Activated CD4-positive, CD25-positive, alpha-beta regulatory T cell treated with anti-CD3 and anti-CD28 coated beads, Interleukin-2, amount 50 U/mL, for 72 hours (primary cell): ENCODE results near the gene PXYLP1.

Experiments
- DNase-seq: peaks from one replicate; pipeline ENCODE4 v3.0.0; 2021

The PXYLP1 gene

DNA sequence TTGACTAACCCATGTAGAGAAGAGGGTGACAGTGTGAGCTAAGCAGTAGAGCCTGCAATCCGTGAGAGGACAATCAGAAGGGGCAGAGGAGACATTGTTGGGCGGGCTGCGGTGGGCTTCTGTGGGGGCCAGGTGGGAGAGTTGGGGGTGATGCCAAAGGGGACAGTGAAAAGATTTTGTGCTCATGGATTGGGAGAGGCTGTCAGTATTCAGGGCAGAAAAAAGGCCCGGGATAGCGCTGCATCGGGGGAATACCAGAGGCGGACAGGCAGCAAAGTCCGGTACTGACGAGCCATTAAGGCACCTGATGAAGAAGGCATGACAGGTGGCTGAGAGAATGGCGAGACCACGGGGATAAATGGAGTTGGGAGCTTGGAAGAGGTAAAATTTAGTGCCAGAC, 1.3 kb upstream of the PXYLP1 start:
- no peak for DNase-seq

GRCh38 chr3:141231952-141232823, 563 bp downstream of the PXYLP1 start:
- DNase-seq = peak; percentile 45

GRCh38 chr3:141233457-141234161, 2.0 kb downstream of the PXYLP1 start:
- no peak for DNase-seq

DNA sequence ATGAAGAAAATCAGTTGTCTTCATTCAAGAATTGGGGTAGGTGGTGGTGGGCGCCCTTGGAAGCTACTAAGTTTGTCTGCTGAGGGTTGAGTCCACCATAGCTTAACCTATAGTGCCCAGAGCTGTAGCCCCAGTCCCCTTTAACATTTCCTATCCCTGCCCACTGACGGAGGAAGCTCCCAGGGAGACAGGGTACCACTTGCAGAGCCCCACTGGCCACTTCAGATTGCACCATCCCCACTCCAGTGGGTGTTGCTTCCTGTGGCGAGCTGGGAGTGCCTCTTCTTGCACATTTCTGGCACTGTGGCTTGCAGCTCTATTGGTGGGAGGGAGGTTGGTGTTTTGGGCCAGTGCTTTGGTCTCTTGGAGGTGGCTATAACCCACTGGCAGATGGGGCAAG, 2.7 kb downstream of the PXYLP1 start:
- DNase-seq = no peak

DNA sequence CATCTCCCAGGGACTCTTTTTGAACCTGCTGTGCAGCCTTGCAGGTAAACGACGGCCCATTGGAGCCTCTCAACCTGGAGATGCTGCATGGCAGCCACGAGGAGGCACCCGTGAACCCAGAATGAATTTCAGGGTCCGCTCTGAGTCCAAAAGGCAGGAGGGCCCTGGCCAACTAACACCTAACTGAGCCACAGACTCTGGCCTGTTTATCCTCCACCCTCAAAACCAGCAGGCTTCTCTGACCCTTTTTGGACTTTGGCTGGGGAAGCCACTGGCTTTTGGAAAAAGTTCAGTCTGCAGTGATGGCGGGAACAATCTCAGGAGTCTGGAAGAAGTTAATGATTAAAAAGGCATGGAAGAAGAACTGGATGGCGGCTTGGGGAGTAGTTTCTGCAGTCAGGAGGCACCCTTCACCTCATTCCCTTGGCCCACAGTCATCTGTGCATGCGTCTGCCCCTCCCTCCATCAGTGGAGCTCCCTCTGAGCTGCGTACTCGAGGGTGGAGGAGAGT, 4.1 kb downstream of the PXYLP1 start:
- no peak for DNase-seq

- no peak for DNase-seq
Observed at GRCh38 chr3:141236361-141236760, 4.7 kb downstream of the PXYLP1 start.

- DNase-seq = no peak
Observed at GRCh38 chr3:141237701-141238521, 6.3 kb downstream of the PXYLP1 start.

- DNase-seq = no peak
Observed at GRCh38 chr3:141239511-141240281, 8.1 kb downstream of the PXYLP1 start.

DNA sequence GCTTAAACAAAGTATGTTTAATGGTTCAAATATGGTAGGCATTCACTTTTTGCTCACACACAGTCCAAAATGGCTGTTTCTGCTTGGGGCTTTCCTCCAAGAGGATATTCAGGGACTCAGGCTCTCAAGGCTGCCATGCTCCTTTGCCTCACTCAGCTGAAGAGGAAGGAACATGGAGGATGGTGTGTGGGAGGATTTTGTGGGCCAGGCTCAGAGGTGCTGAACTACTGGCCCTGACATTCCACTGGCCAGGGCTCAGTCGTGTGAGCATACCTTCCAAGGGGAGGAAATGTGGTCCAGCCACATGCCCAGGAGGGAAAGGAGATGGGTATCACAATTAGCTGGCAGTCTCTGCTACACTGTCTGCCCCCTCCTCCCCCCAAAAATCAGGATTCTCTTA, 8.7 kb downstream of the PXYLP1 start:
- DNase-seq = no peak

GRCh38 chr3:141240687-141241615, 9.3 kb downstream of the PXYLP1 start:
- DNase-seq = no peak

GRCh38 chr3:141241616-141242376, 10.2 kb downstream of the PXYLP1 start:
- no peak for DNase-seq

- DNase-seq = no peak
Observed at GRCh38 chr3:141242377-141243092, 10.9 kb downstream of the PXYLP1 start.

DNA sequence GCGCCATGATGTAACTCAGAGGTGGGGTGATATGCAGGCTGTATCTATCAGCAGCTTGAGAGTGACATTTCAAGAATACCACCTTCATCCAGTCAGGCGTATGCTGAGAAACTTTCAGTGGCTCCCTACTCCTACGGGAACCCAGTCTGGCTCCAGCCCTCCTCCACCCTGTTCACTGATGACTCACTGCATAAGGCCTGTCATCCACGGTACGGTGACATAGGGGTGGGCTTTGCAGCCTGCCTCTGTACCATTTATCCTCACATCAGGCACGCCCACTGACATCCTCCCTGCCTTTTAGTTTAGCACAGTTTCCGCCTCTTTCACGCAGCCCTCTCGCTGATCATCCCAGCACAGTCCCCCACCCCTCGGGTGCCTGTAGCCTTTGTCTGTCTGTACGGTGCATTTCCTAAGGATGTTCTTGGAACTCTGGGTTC, 11.7 kb downstream of the PXYLP1 start:
- DNase-seq = no peak

DNA sequence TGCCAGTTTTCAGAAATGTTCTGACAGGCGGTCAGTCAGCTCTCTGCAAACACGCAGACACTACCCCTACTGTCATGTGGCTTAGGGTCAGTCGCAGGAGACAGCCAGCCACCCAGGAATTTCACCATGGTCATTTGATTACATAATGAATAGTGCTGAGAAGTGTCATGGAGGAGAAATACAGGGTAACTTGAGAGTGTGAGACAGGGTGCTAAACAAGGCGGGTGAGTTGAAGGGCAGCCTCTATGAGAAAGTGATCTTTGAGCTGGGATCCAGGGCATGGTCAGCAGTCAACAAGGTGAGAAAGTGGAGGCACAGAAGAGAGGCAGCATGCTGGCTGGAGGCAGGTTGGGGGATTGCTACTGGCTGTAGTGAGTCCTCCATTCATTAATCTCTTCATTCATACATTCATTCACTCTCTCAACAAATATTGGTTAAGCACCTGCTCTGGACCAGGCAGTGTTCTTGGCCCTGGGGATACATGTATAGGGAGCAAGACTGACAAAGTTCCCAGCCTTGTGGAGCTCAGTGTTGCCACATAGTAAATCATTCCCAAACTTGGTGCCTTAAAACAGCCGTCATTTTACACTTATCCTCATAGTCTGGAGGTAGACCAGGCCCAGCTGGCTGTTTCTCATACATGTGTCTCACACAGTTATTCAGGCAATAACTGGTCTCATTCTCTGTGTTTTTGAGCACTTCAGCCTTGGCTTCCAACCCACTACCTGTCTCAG, 14.8 kb downstream of the PXYLP1 start:
- no peak for DNase-seq

- no peak for DNase-seq
Observed at GRCh38 chr3:141246958-141247301, 15.3 kb downstream of the PXYLP1 start.

- DNase-seq = no peak
Observed at GRCh38 chr3:141248064-141248463, 16.4 kb downstream of the PXYLP1 start.

GRCh38 chr3:141249041-141249440, 17.4 kb downstream of the PXYLP1 start:
- DNase-seq = no peak

DNA sequence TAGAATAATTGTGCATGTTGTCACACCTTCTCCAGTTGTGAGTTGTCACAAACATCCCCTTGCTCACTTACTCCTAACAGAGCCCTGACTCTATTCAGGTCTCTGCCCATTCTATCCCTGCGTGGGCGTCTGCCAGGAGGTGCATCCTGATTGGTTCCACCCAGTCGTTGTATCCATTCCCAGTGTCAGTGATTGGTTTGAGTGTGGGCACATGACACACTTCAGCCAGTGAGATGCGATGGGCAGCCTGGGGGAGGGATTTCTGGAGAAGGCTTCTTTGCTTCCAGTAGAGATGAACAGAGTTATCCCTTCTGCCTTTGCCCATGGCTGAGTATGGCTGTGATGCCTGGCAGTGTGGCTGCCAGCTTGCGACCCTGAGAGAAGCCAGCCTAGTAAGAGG, 18.7 kb downstream of the PXYLP1 start:
- no peak for DNase-seq

DNA sequence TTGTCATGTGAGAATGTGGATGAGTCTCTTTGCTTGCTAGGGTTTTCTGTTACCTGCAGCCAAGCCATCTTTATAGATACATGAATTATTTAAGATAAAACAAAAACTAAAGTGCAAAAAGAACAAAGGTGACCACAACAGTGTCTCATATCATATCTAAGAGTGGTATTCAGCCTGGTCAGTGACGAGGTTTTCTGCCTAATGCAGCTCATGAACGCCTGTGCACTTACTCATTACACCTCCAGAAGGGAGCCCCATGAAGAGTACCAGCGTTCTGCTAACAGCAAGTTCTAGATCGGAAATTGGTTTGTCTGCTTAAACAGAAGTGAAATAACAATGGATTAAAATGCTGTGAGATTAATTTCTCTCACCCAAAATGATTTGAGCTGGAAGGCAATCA, 19.2 kb downstream of the PXYLP1 start:
- DNase-seq = no peak
